IgD-negative memory B cell (primary cell): ENCODE results near the gene SPATA13. TPM values are rescaled to one million over a fixed set of nuclear protein-coding genes. Genes with fewer than 3 reads are reported as not detected.

ENCODE experiments used
- H3K27ac Mint-ChIP-seq, 3 donors: one replicate each; pipeline ENCODE4 v1.8.0; 2020 to 2022; ENCODE audit warnings: mild to moderate bottlenecking in 3 of 3, mixed read lengths in 3 of 3, moderate library complexity in 1 of 3
- H3K27me3 Mint-ChIP-seq: one replicate; pipeline ENCODE4 v1.8.0; 2021; ENCODE audit warnings: mixed read lengths
- H3K36me3 Mint-ChIP-seq: one replicate; pipeline ENCODE4 v1.8.0; 2020; ENCODE audit warnings: mild to moderate bottlenecking, mixed read lengths
- H3K4me1 Mint-ChIP-seq, 3 donors: one replicate each; pipeline ENCODE4 v1.8.0; 2020 to 2022; ENCODE audit warnings: mixed read lengths in 3 of 3, mild to moderate bottlenecking in 1 of 3
- H3K4me3 Mint-ChIP-seq, 4 donors: one replicate each; pipeline ENCODE4 v1.8.0; 2020 to 2022; ENCODE audit warnings: mild to moderate bottlenecking in 4 of 4, mixed read lengths in 4 of 4, moderate library complexity in 3 of 4
- H3K9me3 Mint-ChIP-seq, 3 donors: one replicate each; pipeline ENCODE4 v1.8.0; 2020 to 2021; ENCODE audit warnings: mixed read lengths in 3 of 3, mild to moderate bottlenecking in 1 of 3
- polyA plus RNA-seq: library from polyadenylated mRNA; unstranded; fragments of 300-500 nt; fragmentation: Illumina TruSeq; gene quantifications from one replicate; pipeline ENCODE4 v1.2.3, GENCODE V29; 2021

The SPATA13 gene
- polyA plus RNA-seq, 1 donor from 2014 or later = 15.6 TPM

- Mint-ChIP-seq H3K9me3 (no peaks in the 10 kb centered on the region), H3K27ac (peak overlapping the region in 2 of 3 donors; percentile 72 to 92), H3K4me1 (peaks cover 11 to 19% (median 16%) of the 10 kb centered on the region in 3 donors), H3K36me3 (no peaks in the 10 kb centered on the region), H3K4me3 (peak overlapping the region in 2 of 4 donors; percentile 39 to 77), H3K27me3 (no peaks in the 10 kb centered on the region)
Measured at GRCh38 chr13:24281188-24282008, 120.9 kb downstream of the SPATA13 start.

GRCh38 chr13:24282256-24282655 lies 121.7 kb downstream of the SPATA13 start:
- Mint-ChIP-seq H3K27ac (peak overlapping the region in 2 of 3 donors; percentile 43 to 79), H3K36me3 (peaks cover 1% of the 10 kb centered on the region), H3K9me3 (no peaks in the 10 kb centered on the region), H3K4me3 (peak overlapping the region in 2 of 4 donors; percentile 51 to 60), H3K4me1 (peaks cover 10 to 17% (median 11%) of the 10 kb centered on the region in 3 donors), H3K27me3 (no peaks in the 10 kb centered on the region)

- peaks cover 7% of the 10 kb centered on the region for H3K36me3 Mint-ChIP-seq
- no peak overlapping the region for H3K27ac Mint-ChIP-seq
- no peaks in the 10 kb centered on the region for H3K9me3 Mint-ChIP-seq
Measured at GRCh38 chr13:24284889-24285565, 124.5 kb downstream of the SPATA13 start.

GRCh38 chr13:24286624-24287023 lies 126.1 kb downstream of the SPATA13 start:
- Mint-ChIP-seq H3K4me3 (no peak overlapping the region), H3K4me1 (peaks cover 0 to 4% (median 0%) of the 10 kb centered on the region in 3 donors), H3K27me3 (no peaks in the 10 kb centered on the region), H3K36me3 (peaks cover 11% of the 10 kb centered on the region), H3K27ac (peak overlapping the region in 1 of 3 donors; percentile 31), H3K9me3 (no peaks in the 10 kb centered on the region)

More at GRCh38 chr13:24284889-24285565, 124.5 kb downstream of the SPATA13 start:
- peak overlapping the region in 1 of 4 donors; percentile 0 for H3K4me3 Mint-ChIP-seq
- no peaks in the 10 kb centered on the region for H3K27me3 Mint-ChIP-seq
- peaks cover 4 to 13% (median 11%) of the 10 kb centered on the region in 3 donors for H3K4me1 Mint-ChIP-seq

GRCh38 chr13:24287748-24288287 lies 127.3 kb downstream of the SPATA13 start:
- Mint-ChIP-seq H3K9me3 (no peaks in the 10 kb centered on the region), H3K4me3 (no peak overlapping the region), H3K4me1 (no peaks in the 10 kb centered on the region), H3K27me3 (no peaks in the 10 kb centered on the region), H3K36me3 (peaks cover 11% of the 10 kb centered on the region), H3K27ac (peak overlapping the region in 1 of 3 donors; percentile 31)

DNA sequence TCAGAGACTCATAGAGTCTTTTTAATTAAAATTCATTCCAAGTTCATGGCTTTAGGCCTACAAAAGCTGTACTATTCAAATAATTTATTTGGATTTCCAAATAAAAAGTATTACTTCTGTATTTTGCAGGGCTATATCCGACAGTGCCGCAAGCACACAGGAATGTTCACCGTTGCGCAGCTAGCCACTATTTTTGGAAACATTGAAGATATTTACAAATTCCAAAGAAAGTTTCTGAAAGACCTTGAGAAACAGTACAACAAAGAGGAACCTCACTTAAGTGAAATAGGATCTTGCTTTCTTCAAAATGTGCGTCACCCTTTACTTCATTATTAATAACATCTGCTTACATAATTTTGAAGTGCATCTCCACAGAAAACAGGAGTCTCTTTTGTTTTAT lies 128.3 kb downstream of the SPATA13 start:
- Mint-ChIP-seq H3K27ac (peak overlapping the region in 1 of 3 donors; percentile 7), H3K27me3 (no peaks in the 10 kb centered on the region), H3K4me3 (no peak overlapping the region), H3K4me1 (no peaks in the 10 kb centered on the region), H3K36me3 (peaks cover 13% of the 10 kb centered on the region), H3K9me3 (no peaks in the 10 kb centered on the region)

DNA sequence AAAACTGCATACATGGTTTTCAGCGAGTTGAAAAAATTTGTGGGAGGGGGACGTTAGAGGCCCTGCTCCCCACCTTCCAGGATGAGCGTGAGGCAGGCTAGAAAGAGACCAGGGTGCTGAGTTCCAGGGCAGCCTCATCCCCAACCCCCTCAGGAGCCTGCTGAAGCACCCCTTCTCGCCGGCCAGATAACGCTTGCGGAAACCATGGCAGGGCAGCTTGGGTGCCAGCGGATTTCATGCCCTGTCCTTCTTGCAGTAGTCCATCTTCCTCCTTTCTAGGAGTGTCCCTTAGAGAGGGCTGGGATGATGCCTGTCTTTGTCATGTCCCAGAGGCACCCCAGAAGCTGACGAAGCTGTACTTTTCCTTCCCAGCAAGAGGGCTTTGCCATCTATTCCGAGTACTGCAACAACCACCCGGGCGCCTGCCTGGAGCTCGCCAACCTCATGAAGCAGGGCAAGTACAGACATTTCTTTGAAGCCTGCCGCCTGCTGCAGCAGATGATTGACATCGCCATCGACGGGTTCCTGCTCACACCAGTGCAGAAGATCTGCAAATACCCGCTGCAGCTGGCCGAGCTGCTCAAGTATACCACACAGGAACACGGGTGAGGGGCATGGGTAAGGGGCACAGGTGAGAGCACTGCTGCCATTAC lies 129.9 kb downstream of the SPATA13 start:
- Mint-ChIP-seq H3K4me3 (no peak overlapping the region), H3K36me3 (peaks cover 13% of the 10 kb centered on the region), H3K27me3 (no peaks in the 10 kb centered on the region), H3K27ac (no peak overlapping the region), H3K9me3 (no peaks in the 10 kb centered on the region), H3K4me1 (no peaks in the 10 kb centered on the region)

DNA sequence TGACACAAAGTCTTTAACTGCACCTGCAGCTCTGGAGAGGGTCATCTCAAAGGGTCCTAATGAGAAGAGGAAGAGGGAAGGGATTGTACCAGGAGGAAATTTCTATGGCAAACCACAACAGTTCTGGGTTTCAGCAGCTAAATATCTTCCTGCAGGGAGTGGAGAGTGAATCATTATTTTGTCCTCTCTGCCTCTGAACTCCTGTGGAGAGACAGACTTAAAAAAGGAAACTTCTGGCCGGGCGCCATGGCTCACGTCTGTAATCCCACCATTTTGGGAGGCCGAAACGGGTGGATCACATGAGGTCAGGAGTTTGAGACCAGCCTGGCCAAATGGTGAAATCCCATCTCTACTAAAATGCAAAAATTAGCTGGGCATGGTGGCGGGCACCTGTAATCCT lies 132.0 kb downstream of the SPATA13 start:
- no peaks in the 10 kb centered on the region for H3K27me3 Mint-ChIP-seq
- H3K27ac Mint-ChIP-seq = no peak overlapping the region
- no peaks in the 10 kb centered on the region for H3K4me1 Mint-ChIP-seq
- H3K9me3 Mint-ChIP-seq = no peaks in the 10 kb centered on the region
- peaks cover 13% of the 10 kb centered on the region for H3K36me3 Mint-ChIP-seq
- no peak overlapping the region for H3K4me3 Mint-ChIP-seq

DNA sequence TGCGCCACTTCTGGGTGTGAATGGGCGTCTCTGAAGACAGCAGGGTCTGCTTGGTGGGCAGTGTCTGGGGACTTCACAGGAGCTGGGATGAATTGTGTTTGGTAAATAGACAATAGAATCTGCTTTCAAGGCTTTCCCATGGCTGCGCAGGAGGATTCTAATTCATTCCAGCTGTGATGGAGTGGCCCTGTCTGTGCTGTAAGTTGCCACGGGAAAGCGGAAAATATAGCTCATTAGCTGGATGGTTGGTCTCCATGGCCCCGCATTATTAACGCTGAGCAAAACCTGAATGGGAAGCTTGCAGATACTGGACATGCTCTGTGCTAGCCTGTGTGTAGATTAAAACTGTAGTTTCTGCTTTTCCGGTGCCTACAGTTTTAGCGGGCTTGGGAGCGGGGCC lies 133.2 kb downstream of the SPATA13 start:
- Mint-ChIP-seq H3K4me3 (no peak overlapping the region), H3K4me1 (no peaks in the 10 kb centered on the region), H3K27me3 (no peaks in the 10 kb centered on the region), H3K36me3 (peaks cover 17% of the 10 kb centered on the region), H3K27ac (no peak overlapping the region), H3K9me3 (no peaks in the 10 kb centered on the region)

- peak overlapping the region in 1 of 3 donors; percentile 80 for H3K27ac Mint-ChIP-seq
Measured at GRCh38 chr13:24299488-24300114, 139.1 kb downstream of the SPATA13 start.

DNA sequence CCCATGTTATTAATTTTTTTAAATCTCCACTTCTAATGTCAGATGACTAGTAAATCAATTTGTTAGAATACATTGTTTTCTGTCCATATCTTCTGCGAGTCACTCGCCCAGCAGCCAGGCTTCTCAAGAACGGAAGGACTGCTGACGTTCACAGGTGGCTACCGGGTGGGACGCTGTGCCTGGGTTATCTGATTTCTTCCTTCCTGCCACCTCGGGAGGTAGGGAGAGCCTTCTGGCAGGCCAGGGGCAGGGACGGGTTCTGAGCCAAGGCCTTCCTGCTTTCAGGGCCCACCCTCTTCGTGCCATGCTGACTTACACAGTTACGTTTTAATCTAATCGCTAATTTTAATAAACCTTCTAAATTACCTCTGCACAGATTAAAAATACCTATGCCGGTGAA lies 140.9 kb downstream of the SPATA13 start:
- no peak overlapping the region for H3K4me3 Mint-ChIP-seq
- H3K27ac Mint-ChIP-seq = no peak overlapping the region
- peaks cover 11% of the 10 kb centered on the region for H3K36me3 Mint-ChIP-seq
- no peaks in the 10 kb centered on the region for H3K9me3 Mint-ChIP-seq
- no peaks in the 10 kb centered on the region for H3K27me3 Mint-ChIP-seq
- H3K4me1 Mint-ChIP-seq = peaks cover 0 to 3% (median 0%) of the 10 kb centered on the region in 3 donors

More at GRCh38 chr13:24299488-24300114, 139.1 kb downstream of the SPATA13 start:
- Mint-ChIP-seq H3K9me3 (no peaks in the 10 kb centered on the region), H3K4me1 (peaks cover 0 to 3% (median 0%) of the 10 kb centered on the region in 3 donors), H3K4me3 (no peak overlapping the region), H3K36me3 (peaks cover 14% of the 10 kb centered on the region), H3K27me3 (no peaks in the 10 kb centered on the region)

DNA sequence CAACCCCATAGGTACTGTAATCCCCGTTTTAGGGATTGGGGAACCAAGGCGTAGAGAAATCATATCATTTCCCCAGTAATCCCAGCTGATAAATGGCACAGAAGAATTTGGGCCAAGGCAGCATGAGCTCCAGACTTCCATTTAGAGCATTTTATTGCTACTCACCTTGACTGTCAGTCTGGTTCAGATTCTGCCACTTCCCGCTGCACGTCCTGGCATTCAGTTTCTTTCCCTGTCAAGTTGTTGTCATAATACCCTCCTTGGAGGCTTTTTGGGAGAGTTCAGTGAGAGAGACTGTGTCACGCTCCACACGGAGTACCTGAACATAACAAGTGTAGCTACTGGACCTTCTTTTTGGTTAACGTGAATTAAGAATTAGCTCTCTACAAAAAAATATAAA lies 141.4 kb downstream of the SPATA13 start:
- Mint-ChIP-seq H3K9me3 (no peaks in the 10 kb centered on the region), H3K27ac (no peak overlapping the region), H3K4me3 (no peak overlapping the region), H3K27me3 (no peaks in the 10 kb centered on the region), H3K36me3 (peaks cover 11% of the 10 kb centered on the region), H3K4me1 (peaks cover 0 to 3% (median 0%) of the 10 kb centered on the region in 3 donors)

DNA sequence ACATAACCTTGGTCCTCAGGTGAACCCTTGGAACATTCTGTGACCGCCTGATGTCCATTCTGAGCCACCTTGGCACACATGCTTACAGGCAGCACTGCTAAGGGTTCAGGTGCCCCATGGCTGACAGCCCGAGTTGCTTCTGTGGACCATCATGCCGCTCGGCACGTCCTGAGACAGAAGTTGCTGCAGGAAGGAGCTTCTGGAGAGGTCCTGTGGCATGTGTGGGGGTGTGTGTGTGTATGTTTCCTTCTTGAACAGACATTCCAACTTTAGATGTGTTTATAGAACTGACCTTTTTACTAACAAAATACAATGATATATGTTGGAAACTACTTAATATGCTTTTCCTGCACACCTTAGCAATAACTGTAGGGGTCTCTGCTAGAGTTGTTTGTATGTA lies 144.1 kb downstream of the SPATA13 start:
- no peaks in the 10 kb centered on the region for H3K4me1 Mint-ChIP-seq
- peaks cover 7% of the 10 kb centered on the region for H3K36me3 Mint-ChIP-seq
- H3K4me3 Mint-ChIP-seq = no peak overlapping the region
- H3K27me3 Mint-ChIP-seq = no peaks in the 10 kb centered on the region
- no peaks in the 10 kb centered on the region for H3K9me3 Mint-ChIP-seq
- H3K27ac Mint-ChIP-seq = no peak overlapping the region

GRCh38 chr13:24306632-24307031 lies 146.1 kb downstream of the SPATA13 start:
- Mint-ChIP-seq H3K9me3 (no peaks in the 10 kb centered on the region), H3K4me3 (no peak overlapping the region), H3K36me3 (peaks cover 7% of the 10 kb centered on the region), H3K27ac (no peak overlapping the region), H3K4me1 (no peaks in the 10 kb centered on the region), H3K27me3 (no peaks in the 10 kb centered on the region)
